Measurements from ENCODE around the gene GRIP2. TPM values are rescaled to one million over a fixed set of nuclear protein-coding genes. Genes with fewer than 3 reads are reported as not detected.

The GRIP2 gene
- total and polyA plus RNA-seq, 2 experiments from 2014 or later, result 0.06 TPM; not detected in 1

DNA sequence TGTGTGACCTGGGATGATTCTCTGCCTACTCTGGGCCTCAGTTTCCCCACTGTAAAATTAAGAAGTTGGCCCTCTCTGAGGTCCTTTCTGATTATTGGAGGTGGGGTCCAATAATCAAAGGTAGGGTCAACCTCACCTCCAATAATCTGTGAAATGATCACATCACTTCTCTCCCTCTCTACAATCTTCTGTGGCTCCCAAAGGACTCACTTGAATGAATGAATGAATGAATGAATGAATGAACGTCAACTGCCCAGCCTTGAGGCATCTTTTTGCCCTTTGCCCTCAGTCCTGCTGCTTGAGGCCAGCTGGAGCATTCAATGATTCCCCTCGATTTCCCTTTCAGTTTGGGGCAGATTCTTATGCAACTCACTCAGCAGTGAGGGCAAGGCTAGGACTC is 26.7 kb upstream of the GRIP2 start:
- Histone ChIP-seq H3K4me3 (no peak overlapping the region), H3K9me3 (ENCODE audit: low read depth) (no peaks in the 10 kb centered on the region), H3K27ac (no peak overlapping the region), H3K36me3 (no peaks in the 10 kb centered on the region), H3K4me1 (ENCODE audit: low read depth) (no peaks in the 10 kb centered on the region), H3K27me3 (no peaks in the 10 kb centered on the region)
- DNase-seq (ENCODE audit: low read depth in 1 of 2, low spot score in 1 of 2), result no peak
- TF ChIP-seq, protein P1, sequence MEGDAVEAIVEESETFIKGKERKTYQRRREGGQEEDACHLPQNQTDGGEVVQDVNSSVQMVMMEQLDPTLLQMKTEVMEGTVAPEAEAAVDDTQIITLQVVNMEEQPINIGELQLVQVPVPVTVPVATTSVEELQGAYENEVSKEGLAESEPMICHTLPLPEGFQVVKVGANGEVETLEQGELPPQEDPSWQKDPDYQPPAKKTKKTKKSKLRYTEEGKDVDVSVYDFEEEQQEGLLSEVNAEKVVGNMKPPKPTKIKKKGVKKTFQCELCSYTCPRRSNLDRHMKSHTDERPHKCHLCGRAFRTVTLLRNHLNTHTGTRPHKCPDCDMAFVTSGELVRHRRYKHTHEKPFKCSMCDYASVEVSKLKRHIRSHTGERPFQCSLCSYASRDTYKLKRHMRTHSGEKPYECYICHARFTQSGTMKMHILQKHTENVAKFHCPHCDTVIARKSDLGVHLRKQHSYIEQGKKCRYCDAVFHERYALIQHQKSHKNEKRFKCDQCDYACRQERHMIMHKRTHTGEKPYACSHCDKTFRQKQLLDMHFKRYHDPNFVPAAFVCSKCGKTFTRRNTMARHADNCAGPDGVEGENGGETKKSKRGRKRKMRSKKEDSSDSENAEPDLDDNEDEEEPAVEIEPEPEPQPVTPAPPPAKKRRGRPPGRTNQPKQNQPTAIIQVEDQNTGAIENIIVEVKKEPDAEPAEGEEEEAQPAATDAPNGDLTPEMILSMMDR (IDR thresholded peaks at IDR 0.05; ENCODE audit: low read depth, low read length), result no peak

DNA sequence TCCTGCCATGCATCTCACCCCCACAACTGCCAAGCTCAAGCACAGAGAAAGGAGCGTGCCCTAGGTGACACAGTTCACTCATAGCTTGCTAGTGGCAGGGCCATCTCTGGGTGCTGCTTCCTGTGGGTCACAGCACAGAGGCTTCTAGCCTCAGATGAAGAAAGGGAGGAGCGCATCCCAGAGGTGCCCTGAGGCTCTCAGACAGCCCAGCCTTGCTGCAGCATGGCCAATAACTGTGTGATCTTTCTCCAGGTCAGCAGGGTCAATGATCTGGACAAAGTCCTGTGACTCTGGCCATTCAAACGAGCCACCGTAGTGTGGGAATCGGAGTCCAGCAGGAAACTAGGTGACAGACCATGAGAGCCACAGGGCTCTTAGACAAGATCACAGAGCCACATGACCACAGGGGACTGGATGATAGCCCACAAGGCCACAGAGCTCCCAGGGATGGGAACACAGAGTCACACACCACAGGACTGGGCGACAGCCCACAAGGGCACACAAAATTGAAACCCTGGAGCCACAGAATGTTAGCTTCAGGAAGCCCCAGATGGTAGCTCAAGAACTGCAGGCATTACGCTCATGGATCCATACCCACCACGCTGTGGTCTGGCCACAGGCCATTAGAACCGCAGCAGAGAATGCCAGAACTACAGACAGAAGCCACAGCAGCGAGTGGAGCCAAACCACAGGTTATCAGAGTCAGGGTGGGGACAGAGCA is 25.9 kb upstream of the GRIP2 start:
- Histone ChIP-seq H3K27ac (no peak overlapping the region), H3K36me3 (no peaks in the 10 kb centered on the region), H3K4me1 (ENCODE audit: low read depth) (no peaks in the 10 kb centered on the region), H3K4me3 (no peak overlapping the region), H3K9me3 (ENCODE audit: low read depth) (no peaks in the 10 kb centered on the region), H3K27me3 (no peaks in the 10 kb centered on the region)
- TF ChIP-seq, protein P1 (IDR thresholded peaks at IDR 0.05; ENCODE audit: low read depth, low read length), result no peak
- peak in 1 of 2 donors; percentile 76 for DNase-seq (ENCODE audit: low read depth in 1 of 2, low spot score in 1 of 2)

DNA sequence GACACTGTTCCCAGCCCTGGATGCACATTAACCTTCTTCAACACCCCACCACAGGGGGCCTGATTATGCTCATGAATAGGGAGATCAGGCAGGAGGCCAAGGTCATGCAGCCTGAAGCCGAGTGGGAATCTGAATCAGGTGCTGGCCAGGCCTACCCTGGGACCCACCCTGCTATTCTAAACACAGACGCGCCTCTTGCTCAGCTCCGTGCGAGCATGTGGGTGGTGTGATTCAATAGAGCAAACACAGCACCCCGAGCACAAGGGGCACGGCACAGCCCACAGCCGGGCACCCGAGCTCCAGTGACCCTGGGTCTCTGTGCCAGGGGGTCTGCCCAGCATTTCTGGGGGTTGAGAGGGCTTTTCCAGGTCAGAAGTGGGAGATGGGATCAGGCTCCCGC is 24.6 kb upstream of the GRIP2 start:
- Histone ChIP-seq H3K27ac (no peak overlapping the region), H3K9me3 (ENCODE audit: low read depth) (no peaks in the 10 kb centered on the region), H3K4me3 (no peak overlapping the region), H3K4me1 (ENCODE audit: low read depth) (no peaks in the 10 kb centered on the region), H3K27me3 (no peaks in the 10 kb centered on the region), H3K36me3 (no peaks in the 10 kb centered on the region)
- TF ChIP-seq, protein P1 (IDR thresholded peaks at IDR 0.05; ENCODE audit: low read depth, low read length), result no peak
- DNase-seq (ENCODE audit: low read depth in 1 of 2, low spot score in 1 of 2), result no peak

DNA sequence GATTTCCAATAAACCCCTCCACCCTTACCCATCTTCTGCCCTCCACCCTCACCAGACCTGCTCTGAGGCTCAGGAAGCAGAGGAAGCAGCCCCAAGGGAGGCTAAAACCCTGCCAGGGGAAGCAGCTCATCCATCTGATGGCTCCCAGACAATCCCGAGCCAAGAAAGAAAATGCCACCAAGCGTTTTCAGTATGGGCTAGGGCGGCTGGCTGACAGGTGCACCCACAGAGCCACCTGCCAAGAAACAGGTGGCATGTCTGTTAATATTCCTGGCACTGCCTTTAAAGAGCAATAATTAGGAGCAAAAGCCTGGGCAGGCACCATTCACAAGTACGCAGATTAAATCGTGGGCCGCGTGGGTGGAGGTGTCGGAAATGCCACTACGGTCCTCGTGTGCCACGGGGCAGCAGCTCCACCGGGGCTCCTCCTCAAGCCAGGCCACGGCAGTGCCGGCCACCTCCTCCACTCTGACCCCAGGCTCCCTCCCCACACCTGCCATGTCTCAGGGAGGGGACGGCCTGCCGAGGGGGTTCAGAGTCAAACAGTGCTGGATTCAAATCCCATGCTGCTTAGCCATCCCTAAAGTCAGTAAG is 23.9 kb upstream of the GRIP2 start:
- Histone ChIP-seq H3K4me1 (ENCODE audit: low read depth) (no peaks in the 10 kb centered on the region), H3K27me3 (no peaks in the 10 kb centered on the region), H3K36me3 (no peaks in the 10 kb centered on the region), H3K27ac (no peak overlapping the region), H3K4me3 (no peak overlapping the region), H3K9me3 (ENCODE audit: low read depth) (no peaks in the 10 kb centered on the region)
- TF ChIP-seq, protein P1 (IDR thresholded peaks at IDR 0.05; ENCODE audit: low read depth, low read length), result no peak
- no peak for DNase-seq (ENCODE audit: low read depth in 1 of 2, low spot score in 1 of 2)

DNA sequence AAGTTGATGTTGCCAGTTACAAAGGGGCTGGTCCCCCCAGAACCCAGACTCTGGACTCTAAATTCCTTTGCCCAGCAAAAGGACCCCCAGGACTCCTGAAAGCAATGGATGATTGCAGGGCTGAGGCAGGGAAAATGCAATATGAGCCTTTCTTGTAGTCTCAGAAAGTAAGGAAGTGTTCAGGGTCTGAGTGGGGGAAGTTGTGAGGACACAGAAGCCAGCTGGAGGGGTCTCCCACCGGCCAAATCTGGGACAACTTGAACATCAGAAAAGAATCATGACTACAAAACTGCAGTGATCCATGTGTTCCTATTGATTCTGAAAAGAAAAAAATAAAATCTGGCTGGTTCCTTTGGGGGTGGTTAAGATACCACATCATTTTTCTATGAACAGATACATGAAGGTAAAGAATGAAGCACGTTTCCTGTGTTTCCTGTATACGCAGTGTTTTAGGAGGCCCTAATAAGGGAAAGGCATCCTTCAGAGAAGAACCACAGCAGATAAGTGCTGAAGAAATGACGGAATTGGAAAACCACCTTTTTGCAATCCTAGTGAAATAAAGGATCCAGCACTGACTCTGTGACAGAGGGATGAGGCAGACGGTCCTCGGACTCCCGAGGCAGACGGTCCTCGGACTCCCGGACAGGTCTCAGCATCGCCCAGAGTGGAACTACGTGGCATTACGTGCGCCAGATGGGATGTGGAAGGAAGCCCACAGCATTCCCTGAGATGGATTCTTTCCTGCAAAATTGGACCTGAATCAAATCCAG is 22.2 kb upstream of the GRIP2 start:
- TF ChIP-seq, protein P1 (IDR thresholded peaks at IDR 0.05; ENCODE audit: low read depth, low read length), result no peak
- DNase-seq (ENCODE audit: low read depth in 1 of 2, low spot score in 1 of 2), result peak in 1 of 2 donors; percentile 73
- Histone ChIP-seq H3K27ac (no peak overlapping the region), H3K27me3 (no peaks in the 10 kb centered on the region), H3K36me3 (no peaks in the 10 kb centered on the region), H3K4me1 (ENCODE audit: low read depth) (peaks cover under 1% of the 10 kb centered on the region), H3K4me3 (no peak overlapping the region), H3K9me3 (ENCODE audit: low read depth) (no peaks in the 10 kb centered on the region)

Data from cardiac muscle cell (in vitro differentiated cells and primary cell).